HG03354 (cell line): Measurements from ENCODE around the gene UNC5B.
"Not testable (repeated sequence)": the region's sequence is repeated elsewhere in the genome, so short reads cannot be mapped to it uniquely, and the experiment has no call there.

Source experiments
- ATAC-seq: cut with Tn5 transposase; IDR thresholded peaks from one replicate; pipeline ENCODE4 v1.9.1; 2021; ENCODE audit warnings: mild to moderate bottlenecking; ENCODE audit not compliant: unreplicated experiment, poor library complexity, severe bottlenecking

Gene UNC5B

DNA sequence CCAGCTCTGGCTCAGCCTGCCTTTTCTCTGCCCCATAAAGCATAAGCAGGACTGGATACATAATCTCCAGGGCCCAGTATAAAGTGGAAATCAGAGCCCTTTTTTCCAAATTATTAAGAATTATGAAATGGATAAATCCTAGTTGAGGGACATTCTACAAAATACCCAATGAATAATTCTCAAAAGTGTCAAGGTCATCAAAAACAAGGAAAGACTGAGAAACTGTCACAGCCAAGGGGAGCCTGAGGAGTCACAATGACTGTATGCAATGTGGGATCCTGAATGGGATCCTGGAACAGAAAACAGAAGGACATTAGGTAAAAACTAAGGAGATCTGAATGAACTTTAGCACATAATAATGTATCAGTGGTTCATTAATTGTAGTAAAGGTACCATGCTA, 4.8 kb upstream of the UNC5B start:
- ATAC-seq, result no peak

- no peak for ATAC-seq
These were observed 3.0 kb upstream of the UNC5B start for GRCh38 chr10:71209352-71209715.

GRCh38 chr10:71209731-71210541, 2.4 kb upstream of the UNC5B start:
- ATAC-seq, result no peak

- no peak for ATAC-seq
These were observed 1.9 kb upstream of the UNC5B start for GRCh38 chr10:71210542-71210871.

DNA sequence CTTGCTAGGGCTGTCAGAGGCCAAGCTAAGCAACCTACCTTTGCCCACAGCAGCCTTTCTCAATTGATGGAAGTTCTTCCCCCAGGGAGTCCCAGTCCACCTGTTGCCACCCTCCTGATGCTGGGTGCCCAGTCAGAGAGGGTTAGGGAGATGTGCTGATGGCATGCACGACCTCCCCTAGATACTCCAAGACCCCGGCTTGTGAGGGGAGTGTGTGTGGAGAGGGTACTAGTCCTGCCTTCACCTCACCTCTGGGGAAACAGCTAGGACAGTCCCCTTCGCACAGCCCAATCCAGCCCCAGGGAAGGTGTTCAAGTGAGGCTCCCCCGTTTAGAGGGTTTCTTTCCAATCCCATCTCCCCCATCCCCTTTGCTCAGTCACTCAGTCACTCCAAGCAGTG, 1.3 kb upstream of the UNC5B start:
- ATAC-seq, result no peak

DNA sequence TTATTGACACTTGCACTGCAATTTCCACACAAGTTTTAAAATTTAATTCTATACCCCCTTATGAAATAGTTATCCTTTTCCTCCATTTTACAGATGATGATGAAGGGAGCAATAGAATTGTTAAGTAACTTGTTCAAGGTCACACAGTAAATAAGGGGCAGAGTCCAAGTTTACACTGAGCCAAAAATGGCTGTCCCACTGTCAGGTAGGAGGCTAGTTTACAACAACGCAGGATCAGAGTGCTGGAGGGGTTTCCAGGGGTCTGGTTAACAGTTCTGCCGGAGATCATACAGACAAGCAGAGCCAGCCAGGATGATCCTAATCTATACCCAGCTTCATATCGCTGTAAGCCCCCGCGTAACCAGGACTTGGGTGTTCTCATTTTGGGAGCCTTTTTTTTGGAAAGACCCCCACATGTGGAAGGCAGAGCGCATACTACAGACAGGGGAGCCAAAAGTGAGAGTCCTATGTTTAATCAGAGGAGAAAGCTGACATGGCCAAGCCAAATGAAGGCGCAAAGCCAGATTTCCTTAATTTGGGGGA, 524 bp upstream of the UNC5B start:
- no peak for ATAC-seq

- ATAC-seq, result no peak
These were observed 804 bp downstream of the UNC5B start for GRCh38 chr10:71213127-71213621.

GRCh38 chr10:71213761-71214440, 1.5 kb downstream of the UNC5B start:
- ATAC-seq, result no peak

GRCh38 chr10:71214641-71215559, 2.5 kb downstream of the UNC5B start:
- ATAC-seq, result no peak

- ATAC-seq, result no peak
These were observed 4.0 kb downstream of the UNC5B start for GRCh38 chr10:71216363-71216695.

- ATAC-seq, result no peak
These were observed 4.4 kb downstream of the UNC5B start for GRCh38 chr10:71216751-71217265.

DNA sequence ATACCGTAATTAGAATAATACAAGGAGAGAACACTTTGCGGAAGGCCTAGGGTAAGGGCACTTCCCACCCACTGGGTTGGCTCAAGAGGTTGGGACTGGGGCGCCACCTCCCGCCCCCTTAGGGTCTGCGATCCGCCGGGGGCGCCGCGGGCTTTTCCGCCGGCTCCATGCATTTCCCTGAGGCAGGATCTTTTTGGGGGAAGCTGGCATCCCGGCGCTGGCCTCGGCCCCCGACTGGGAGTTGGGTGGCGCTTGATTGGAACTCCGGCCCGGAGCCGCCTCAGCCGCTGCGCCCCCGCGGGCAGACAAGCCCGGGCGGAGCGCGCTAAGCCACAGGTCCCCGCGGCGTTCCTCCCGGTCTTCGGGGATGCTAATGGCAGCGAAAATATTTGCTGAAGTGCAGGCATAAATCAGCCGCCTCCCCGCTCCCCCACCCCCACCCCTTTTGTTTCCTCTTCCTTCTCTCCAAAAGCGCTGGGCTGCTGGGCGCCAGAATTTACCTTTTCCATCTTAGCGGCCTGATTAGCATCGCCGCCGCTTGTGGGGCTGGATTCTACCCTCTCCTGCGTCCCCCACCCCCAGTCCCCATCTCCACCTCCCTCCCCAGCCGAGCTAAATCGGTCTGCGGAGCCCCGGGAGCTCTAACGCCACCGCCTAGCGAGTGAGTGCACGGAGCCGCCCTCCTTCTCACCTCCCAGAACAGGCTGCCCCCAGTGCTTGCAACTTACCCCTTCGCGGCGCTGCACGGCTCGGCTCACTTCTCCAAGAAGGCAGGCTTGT, 5.1 kb downstream of the UNC5B start:
- ATAC-seq, result no peak

GRCh38 chr10:71218046-71218650, 5.8 kb downstream of the UNC5B start:
- no peak for ATAC-seq

DNA sequence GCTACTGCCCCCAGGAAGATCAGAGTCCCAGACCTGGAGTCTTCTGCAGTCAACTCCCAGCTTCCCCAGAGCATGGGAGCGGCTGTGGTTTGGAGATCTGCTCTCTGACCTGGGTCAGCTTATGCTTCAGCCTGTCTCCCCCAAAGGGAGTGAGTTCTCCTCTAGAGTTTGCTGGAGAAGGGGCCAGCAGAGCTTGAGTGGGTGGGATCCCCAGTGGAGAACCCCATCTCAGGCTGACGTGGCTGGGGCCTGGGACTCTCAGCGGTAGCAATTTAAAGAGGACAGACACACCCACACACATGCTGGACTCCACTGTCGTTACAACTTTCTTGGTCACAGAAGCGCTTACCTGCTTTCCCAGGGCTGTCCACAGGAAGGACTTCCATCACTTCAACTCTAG, 6.3 kb downstream of the UNC5B start:
- no peak for ATAC-seq

GRCh38 chr10:71219236-71219917, 7.0 kb downstream of the UNC5B start:
- not testable (repeated sequence) for ATAC-seq

GRCh38 chr10:71219918-71220688, 7.7 kb downstream of the UNC5B start:
- no peak for ATAC-seq

GRCh38 chr10:71220689-71221540, 8.5 kb downstream of the UNC5B start:
- no peak for ATAC-seq
